Transverse colon (tissue), 3 donors: ENCODE data around the gene PRR16.

Source experiments
- POLR2A ChIP-seq: fragments of 450-650 bp; IDR thresholded peaks from one replicate; pipeline ENCODE4 v1.6.1; 2016; ENCODE audit warnings: antibody characterized with exemption, mild to moderate bottlenecking, moderate library complexity
- TF ChIP-seq, protein P1 (sequence below), 5 experiments: fragments of 200-600 bp in 3 of 5; fragments of 450-650 bp in 2 of 5; sonication (generic) in 3 of 5; IDR thresholded peaks; 1 replicate in 2 of 5; 2 replicates in 3 of 5; pipeline ENCODE4 v1.5.1; 2016 to 2017; ENCODE audit warnings: antibody characterized with exemption in 5 of 5, inconsistent platforms in 3 of 5, mild to moderate bottlenecking in 2 of 5, moderate library complexity in 1 of 5

DNA sequence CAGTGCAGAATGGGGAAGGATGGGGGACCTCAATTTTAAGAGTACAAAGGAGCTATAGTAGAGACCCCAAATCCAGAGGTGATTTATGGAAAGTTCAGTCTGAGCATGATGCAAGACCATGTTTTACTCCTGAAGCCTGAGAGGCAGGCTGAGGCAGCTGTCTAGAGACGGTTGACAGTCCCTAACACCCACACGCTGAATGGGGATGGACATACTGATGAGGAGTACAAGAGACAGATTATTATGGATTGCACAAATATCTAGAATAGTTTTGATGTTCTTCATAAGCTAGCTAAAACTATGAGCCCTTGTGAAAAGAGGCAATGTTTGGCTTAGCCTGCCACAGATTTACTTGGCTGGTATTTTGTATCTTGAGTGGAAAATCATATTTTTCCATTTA is 64.5 kb downstream of the PRR16 start:
- TF ChIP-seq, protein P1, sequence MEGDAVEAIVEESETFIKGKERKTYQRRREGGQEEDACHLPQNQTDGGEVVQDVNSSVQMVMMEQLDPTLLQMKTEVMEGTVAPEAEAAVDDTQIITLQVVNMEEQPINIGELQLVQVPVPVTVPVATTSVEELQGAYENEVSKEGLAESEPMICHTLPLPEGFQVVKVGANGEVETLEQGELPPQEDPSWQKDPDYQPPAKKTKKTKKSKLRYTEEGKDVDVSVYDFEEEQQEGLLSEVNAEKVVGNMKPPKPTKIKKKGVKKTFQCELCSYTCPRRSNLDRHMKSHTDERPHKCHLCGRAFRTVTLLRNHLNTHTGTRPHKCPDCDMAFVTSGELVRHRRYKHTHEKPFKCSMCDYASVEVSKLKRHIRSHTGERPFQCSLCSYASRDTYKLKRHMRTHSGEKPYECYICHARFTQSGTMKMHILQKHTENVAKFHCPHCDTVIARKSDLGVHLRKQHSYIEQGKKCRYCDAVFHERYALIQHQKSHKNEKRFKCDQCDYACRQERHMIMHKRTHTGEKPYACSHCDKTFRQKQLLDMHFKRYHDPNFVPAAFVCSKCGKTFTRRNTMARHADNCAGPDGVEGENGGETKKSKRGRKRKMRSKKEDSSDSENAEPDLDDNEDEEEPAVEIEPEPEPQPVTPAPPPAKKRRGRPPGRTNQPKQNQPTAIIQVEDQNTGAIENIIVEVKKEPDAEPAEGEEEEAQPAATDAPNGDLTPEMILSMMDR (IDR thresholded peaks at IDR 0.05): no peak
- no peak for TF ChIP-seq POLR2A
